Retinal pigment epithelial cell (primary cell): ENCODE results near the gene ASAP2.

Source experiments
- DNase-seq: peaks from one replicate; pipeline ENCODE4 v3.0.0-alpha.2; 2010; ENCODE audit warnings: low read depth
- H3K4me3 ChIP-seq: 2 replicates; pipeline ENCODE4 v1.5.1; 2011; ENCODE audit warnings: mild to moderate bottlenecking, low read length, control low read depth, moderate library complexity
- TF ChIP-seq, protein P1 (sequence below): conservative IDR thresholded peaks from 2 replicates; pipeline ENCODE4 v1.5.1; 2011; ENCODE audit warnings: low read depth, low read length, control low read depth, inconsistent platforms

ASAP2 gene

GRCh38 chr2:9288233-9288632 lies 81.6 kb downstream of the ASAP2 start:
- TF ChIP-seq, protein P1, sequence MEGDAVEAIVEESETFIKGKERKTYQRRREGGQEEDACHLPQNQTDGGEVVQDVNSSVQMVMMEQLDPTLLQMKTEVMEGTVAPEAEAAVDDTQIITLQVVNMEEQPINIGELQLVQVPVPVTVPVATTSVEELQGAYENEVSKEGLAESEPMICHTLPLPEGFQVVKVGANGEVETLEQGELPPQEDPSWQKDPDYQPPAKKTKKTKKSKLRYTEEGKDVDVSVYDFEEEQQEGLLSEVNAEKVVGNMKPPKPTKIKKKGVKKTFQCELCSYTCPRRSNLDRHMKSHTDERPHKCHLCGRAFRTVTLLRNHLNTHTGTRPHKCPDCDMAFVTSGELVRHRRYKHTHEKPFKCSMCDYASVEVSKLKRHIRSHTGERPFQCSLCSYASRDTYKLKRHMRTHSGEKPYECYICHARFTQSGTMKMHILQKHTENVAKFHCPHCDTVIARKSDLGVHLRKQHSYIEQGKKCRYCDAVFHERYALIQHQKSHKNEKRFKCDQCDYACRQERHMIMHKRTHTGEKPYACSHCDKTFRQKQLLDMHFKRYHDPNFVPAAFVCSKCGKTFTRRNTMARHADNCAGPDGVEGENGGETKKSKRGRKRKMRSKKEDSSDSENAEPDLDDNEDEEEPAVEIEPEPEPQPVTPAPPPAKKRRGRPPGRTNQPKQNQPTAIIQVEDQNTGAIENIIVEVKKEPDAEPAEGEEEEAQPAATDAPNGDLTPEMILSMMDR, result no peak
- peak; percentile 68 for DNase-seq
- H3K4me3 ChIP-seq, result no peak overlapping the region

DNA sequence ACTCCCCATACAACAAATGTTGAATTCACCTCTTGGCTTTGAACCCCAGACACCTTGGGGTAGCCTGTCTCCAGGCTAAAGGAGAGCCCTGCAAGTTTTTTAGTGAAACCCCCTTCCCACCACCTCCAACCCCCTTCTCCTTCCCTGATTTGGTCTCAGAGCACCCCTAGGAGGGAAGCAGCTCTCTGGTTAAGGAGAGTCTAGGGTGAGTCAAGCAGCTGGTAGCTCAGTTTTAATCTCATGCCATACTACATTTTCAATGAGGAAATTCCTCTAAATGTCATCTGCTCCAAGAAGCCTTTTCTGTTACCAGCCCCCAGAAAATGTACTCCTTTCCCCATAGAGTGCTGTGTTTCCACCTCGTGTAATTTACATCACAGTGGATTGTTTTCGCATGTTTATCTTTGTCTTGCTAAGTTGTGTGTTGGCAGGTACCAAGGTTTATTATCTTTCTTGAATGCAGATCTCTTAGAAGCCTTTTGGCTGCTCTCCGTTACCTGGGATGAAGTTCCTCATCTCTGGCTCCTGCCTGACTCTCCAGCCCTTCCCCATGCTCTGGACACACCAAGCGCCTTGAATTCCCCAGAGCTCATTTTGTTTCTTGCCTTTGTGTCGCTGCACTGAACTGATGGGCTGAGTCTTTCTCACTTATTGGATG lies 82.2 kb downstream of the ASAP2 start:
- TF ChIP-seq, protein P1, result no peak
- no peak for DNase-seq
- no peak overlapping the region for H3K4me3 ChIP-seq

GRCh38 chr2:9291331-9291730 lies 84.7 kb downstream of the ASAP2 start:
- TF ChIP-seq, protein P1, result no peak
- DNase-seq, result no peak
- no peak overlapping the region for H3K4me3 ChIP-seq

GRCh38 chr2:9291866-9292265 lies 85.3 kb downstream of the ASAP2 start:
- DNase-seq, result no peak
- TF ChIP-seq, protein P1, result no peak
- H3K4me3 ChIP-seq, result no peak overlapping the region

GRCh38 chr2:9292426-9292825 lies 85.8 kb downstream of the ASAP2 start:
- TF ChIP-seq, protein P1, result no peak
- no peak for DNase-seq
- H3K4me3 ChIP-seq, result no peak overlapping the region

- DNase-seq, result no peak
- TF ChIP-seq, protein P1, result no peak
Observed at GRCh38 chr2:9294764-9295163, 88.2 kb downstream of the ASAP2 start.

GRCh38 chr2:9296559-9296958 lies 89.9 kb downstream of the ASAP2 start:
- DNase-seq, result no peak
- TF ChIP-seq, protein P1, result no peak
- no peak overlapping the region for H3K4me3 ChIP-seq

More at GRCh38 chr2:9294764-9295163, 88.2 kb downstream of the ASAP2 start:
- no peak overlapping the region for H3K4me3 ChIP-seq
